GM19328 (cell line): ENCODE results near the gene KCNA2.

ENCODE experiments used
- ATAC-seq: cut with Tn5 transposase; IDR thresholded peaks from one replicate; pipeline ENCODE4 v1.9.1; 2021; ENCODE audit warnings: mild to moderate bottlenecking, moderate library complexity; ENCODE audit not compliant: unreplicated experiment

Gene KCNA2

DNA sequence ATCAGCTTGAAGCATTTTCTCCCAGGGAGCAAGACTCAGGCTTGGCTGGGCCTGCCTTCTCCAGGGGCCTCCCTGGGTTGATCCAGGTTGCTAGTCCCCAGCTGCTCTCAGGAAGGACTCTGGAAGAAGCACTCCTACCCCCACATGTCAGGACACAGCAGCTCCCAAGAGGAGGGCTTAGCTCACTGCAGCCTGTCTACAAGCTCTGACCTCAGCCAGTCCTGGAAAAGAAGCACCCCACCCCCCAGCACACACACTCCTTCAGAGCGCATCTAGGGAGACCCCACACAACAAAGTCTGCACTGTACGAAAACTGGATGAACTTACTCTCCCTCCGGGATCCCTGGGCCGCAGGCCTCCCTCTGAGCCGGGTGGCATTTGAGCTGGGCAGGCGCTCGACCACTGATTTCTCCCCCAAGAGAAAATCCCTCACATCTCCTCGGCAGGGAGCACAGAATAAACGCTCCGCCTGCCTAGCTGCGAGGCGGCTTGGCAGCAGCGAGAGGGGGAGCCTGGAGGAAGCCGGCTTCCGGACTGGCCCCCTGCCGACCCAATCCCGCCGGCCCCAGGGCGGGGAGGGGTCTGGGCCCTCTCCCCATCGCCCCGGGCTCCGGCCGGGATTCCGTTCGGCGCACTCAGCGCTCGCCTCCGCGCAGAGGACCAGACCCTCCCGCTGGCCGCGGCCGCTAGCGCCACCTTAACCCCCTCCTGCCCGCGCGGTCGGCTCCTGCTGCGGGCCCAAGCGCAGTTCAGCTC is at the start of gene KCNA2:
TSS of gene KCNA2 (minus strand) at position 458 of the 756 bp plus-strand sequence. CDS start 1,576 bp downstream, outside the sequence.
- ATAC-seq = no peak

GRCh38 chr1:110650609-110651008 is 44.5 kb upstream of the KCNA2 start:
- ATAC-seq = no peak

DNA sequence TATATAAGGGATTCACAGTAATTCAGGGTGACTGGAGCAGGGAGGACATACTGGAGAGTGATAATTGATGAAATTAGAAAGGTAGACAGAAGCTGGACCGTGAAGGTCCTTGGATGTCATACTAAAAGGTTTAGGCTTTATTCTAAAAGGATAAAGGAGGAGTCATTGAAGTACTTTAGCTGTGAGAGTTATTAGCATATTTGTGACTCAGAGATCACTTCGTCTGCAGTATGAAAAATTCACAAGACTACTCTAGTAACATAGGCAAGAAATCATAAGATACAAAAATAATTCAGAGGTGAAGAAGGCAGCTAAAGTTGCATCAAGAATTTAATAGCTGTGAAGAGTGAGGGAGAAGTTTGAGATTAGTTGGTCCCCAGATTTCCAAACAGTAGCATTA is 42.3 kb upstream of the KCNA2 start:
- ATAC-seq = no peak

DNA sequence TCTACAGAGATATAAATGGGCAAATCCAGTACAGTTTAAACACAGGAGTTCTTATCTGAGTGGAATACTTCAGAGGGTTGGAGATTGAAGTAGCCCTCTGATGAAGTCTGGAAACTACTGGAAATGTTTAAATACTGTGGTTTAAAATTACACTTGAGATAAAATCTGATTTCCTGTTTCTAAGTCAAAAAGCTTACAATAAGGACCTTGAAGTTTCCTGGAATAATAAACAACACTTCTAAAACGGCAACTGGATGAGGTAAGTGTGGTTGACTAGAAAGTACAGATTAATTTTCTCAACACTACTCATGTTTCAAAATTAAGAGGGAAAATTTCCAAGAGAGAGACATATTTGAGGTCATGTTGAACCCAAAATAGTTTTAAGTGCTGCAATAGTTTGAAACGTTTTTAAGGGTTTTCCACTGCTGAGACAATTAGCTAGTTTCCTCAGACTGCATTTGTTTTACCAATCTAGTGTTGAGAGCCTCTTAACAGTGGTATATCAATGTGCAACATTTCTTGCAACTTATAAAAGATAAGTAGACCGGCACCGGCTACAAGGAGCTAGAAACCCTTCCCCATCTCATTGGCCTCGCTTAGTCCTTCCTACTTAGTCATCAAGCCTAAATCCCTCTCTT is 41.2 kb upstream of the KCNA2 start:
- no peak for ATAC-seq

DNA sequence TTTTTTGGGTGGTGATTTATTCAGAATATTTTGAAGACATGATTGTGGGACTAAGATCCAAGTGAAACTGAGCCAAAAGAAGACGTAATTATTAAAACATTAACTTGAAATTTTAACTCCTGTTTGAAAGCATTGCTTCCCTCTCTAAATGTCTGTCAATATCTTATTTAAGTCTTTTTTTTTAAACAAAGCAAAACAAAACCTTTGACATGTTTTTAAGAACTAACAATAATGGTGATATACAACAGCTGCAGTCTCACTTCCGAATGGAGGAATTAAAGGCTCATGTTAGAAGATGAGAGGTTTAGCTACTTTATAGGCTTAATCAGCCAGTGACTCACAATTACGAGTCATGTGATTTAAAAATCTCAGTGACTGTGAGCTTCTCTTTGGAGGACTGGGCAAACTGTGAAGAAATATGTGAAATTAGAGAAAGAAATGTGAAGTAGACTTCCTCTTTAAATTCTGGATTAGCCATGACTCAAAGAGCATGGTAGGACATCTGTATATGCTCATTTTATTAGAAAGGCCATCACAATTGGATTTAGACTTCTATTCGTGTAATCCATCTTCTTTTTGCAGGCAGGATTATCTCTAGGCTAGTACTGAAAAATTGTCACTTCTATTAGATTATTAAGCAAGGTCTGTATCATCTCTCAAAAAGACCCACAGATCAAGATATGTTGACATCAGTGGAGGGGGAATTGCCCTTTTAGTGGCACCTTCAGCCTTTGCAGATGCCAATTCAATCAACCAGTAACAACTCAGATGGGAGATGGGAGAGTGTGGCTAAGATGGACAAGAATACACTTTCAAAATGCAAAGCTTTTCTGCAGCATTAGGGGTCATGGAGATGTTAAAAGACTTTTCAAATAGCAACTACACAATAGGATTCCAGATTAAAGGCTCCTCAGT is 39.9 kb upstream of the KCNA2 start:
- ATAC-seq = no peak

GRCh38 chr1:110645211-110645610 is 39.1 kb upstream of the KCNA2 start:
- ATAC-seq = no peak

DNA sequence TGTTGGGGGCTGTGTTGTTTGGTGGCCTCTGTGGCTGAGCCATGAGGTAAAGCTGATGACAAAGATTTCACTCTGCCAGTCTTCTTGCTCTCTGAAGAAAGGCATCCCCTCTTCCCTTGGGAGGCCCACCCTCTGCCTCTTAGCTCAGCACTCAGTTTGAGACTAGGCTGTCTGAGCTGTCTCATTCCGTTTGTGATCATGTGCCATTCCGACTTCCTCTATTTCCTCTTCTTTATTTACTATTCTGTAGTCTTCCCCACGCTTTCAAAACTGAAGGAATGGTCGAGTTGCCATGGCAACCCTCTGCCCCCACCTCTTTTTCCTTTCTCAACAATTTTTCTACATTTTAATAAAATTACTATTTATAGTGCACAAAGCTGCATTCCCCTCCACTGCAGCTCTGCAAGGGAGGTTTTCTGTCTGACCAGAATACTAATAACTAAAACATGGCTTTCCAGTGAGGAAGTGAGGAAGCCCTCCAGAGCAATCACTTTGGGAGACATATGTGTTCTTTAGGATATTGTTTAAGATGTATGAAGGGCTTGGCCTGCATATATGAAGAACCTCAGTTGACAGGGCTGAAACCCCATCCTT is 37.8 kb upstream of the KCNA2 start:
- no peak for ATAC-seq

DNA sequence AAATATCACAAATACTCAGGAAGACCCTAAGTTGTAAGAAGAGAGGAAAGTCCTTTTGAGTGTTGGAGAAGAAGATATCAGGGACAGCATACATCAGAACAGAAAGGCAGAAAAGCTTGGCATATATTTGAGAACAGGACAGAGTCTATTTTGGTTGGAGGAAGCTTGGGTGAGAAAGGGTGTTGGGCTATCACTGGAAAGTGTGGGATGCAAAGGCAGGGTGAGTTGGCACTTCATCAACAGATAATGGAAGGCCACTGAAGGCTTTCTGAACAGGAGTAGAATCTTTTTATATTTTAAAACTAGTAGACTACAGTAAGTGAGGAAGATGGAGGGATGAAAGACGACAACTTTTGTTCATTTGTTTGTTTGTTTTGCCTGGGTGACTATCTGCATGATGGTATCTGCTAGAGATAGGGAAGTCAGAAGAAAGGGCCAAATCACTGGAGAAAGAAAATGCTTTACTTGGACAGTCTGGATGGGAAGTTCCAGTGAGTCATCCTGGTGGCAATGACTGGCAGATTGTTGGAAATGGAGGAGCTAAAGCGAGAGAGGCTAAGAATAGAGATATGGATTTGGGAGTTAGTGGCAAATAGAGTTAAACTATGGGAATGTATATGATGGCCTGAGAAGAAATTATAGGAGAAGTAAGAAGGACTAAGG is 33.7 kb upstream of the KCNA2 start:
- no peak for ATAC-seq

GRCh38 chr1:110638556-110638955 is 32.4 kb upstream of the KCNA2 start:
- ATAC-seq = no peak

DNA sequence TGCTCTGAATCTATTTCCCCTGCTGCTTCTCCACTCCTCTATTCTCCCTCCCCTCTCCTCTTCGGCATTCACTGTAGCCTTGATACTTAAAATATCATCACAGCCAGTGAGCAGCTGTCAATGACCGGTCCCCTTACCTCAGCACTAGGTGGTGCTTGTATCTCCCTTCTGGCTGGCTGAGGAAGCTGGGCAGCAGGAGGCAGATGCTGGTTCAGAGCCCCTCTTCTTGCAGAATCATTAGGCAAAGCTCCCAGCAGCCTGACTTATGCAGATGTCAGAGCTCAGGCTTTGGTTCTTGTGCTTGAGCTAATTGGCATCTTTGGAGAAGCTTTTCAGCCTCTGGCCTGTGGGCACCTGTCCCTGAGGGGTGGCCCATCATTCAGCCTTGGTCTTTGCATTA is 31.9 kb upstream of the KCNA2 start:
- ATAC-seq = no peak

GRCh38 chr1:110637475-110637874 is 31.3 kb upstream of the KCNA2 start:
- no peak for ATAC-seq

DNA sequence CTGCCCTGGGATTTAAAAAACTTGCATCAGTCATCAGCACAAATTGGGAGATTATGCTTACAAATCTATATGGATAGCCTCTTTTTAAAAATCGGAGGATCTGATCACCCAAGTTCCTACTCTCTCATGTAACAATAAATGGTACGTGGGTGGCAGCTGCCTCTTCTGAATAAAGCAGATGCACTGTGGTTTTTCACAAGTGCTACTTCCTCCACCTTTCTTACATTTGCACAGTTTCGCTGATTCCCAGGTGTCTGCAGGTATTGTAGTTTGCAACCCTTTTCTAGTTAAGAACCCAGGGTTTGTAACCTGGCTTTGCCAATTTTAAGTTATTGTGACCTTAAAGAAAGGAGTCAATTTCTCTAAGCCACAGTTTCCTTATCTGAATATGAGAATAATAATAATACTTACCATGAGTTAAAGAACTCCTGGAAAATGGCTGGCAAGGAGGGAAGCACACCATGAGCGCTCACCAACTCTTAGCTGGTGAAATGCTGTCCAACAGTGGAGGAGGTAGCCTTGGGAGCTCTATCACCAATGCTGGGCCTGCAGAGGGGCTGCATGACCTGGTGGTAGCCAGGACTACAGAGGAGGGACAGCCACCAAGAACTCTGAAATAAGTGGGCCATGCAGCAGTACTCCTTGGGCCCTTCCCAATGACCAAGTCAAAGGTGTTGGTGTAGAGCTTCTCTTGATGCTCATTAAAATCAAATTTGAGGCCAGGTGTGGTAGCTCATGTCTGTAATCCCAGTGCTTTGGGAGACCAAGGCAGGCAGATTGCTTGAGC is 30.2 kb upstream of the KCNA2 start:
- ATAC-seq = no peak

GRCh38 chr1:110635434-110635833 is 29.3 kb upstream of the KCNA2 start:
- ATAC-seq = no peak

DNA sequence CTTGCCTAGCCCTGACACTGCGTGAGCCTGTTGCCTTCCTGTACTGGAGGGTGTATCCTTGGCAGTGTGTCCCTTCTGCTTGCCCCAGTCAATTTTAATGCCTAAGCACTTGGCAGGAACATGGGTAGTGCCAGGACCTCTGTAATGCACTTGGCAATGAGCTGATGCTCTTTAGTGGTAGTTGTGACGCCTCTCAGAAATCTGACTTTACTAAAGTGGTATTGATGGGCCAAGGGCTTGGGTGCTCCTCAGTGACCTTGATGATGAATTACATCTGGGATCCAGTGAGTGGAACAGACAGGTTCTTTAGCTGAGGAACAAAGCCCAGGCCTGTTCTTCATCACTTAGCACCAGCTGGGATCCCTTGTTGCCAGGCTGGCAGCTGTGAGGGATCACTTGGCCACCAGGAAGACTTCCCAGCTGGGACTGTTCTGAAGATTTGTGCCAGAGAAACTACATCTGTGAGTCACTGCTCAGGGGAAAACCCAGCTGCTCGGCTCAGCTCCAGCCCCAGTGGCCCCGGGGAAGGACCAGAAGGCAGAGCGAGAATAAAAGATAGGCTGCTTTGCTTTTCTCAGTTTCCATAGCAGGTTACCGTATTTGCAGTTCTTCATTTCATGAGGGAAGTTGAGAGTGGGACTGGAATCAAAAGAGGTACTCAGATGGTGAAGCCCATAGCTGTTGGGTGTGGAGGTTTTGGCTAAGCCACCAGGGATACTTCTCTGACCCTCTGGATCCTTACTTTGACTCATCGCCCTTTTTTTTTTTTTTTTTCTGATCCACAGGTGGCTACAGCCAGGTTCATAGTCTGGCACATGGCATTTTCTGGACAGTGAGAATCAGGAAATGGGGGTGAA is 28.5 kb upstream of the KCNA2 start:
- ATAC-seq = no peak

- ATAC-seq = no peak
Observed at GRCh38 chr1:110634086-110634454, 27.9 kb upstream of the KCNA2 start.

GRCh38 chr1:110633646-110634030 is 27.5 kb upstream of the KCNA2 start:
- ATAC-seq = no peak

- no peak for ATAC-seq
Observed at GRCh38 chr1:110631836-110632620, 25.9 kb upstream of the KCNA2 start.
